Measurements from ENCODE around the gene CHKA.

CHKA gene

DNA sequence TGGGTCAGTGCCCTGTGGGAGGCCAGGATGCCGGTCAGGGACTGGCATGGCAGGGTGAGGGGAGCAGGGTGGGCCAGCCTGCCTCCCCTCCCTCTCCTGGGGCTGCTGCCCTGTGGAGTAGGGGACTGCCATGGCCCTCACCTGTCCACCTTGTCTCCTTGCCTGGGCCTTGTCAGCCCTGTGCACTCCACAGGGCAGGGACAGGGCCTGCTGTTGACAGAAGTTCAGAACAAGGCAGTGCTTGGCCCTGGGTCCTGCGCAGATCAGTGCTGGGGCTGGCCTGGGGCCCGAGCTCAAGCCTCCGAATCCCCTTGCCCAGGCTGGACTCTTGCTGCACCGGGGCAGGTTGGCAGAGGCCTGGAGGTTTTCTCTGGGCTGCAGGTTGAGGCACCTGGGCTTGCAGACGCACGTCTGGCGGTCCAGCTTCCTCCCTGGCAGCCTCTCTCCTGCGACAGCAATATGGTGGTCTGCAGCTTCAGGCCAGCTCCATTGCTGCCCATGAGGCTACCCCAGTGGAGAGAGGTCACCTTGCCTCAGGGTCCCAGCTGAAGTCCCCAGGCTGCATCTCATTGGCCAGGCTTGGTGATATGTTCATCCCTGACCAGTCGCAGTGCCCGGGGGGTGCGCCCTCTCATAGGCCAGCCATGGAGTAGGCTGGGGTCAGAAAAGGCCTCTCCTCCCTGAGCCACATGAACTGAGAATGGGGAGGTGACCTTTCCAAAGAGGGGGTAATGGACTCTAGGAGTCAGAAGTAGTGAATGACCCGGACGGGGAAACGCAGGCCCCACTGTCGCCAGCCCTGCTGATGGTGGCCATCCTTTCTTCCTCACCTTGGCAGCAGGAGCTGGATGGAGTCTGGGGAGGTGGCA lies 21.5 kb upstream of the CHKA start:
- DNase-seq (ENCODE audit: low read depth), result no peak

DNA sequence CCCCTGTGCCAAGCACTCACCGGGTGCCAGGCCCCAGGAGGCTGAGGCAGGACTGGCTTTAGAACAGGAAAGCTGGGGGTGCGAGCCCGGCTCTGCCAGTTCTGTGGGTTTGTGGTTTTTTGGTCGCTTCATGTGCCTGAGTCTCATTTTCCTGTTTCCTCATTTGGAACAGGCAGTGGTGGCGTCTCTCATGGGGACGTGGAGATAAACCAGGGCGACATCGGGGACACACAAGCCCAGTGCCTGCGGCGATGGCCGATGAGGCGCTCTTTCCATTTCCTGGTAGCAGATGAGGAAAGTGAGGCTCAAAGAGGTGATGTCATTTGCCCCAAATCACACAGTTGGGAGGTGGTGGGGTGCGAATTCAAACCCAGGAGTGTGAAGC lies 20.8 kb upstream of the CHKA start:
- DNase-seq (ENCODE audit: low read depth), result no peak

DNA sequence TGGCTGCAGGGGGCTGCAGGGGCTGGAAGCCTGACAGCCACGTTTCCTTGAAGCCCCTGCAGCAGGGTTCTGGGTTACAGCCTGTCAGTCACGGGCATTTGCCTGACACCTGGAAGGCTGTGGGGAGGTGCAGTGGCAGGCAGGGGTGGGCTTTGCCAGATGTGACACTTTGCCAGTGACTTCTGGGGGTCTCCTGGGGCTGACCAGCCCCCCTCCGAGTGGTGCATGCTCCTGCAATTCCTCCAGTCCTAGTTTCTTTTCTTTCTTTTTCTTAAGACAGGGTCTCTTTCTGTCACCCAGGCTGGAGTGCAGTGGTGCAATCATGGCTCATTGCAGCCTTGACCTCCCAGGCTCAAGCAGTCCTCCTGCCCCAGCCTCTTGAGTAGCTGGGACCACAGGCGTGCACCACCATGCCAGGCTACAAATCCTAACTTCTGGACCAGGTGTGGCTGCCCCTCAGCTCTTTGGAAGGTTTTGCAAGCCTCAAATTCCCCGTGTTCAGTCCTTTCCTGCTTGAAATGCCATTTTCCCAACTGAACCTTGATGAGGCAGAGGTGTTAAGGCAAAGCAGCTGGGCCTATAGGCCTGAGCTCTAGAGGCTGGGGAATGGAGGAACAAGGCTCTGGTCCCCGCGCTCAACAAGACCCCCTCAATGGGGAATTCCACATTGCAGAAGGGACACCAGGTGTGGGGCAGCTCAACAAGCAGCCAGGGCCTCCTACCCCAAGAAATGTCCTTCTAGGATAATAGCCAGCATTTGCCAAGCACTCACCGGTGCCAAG lies 20.2 kb upstream of the CHKA start:
- no peak for DNase-seq (ENCODE audit: low read depth)

DNA sequence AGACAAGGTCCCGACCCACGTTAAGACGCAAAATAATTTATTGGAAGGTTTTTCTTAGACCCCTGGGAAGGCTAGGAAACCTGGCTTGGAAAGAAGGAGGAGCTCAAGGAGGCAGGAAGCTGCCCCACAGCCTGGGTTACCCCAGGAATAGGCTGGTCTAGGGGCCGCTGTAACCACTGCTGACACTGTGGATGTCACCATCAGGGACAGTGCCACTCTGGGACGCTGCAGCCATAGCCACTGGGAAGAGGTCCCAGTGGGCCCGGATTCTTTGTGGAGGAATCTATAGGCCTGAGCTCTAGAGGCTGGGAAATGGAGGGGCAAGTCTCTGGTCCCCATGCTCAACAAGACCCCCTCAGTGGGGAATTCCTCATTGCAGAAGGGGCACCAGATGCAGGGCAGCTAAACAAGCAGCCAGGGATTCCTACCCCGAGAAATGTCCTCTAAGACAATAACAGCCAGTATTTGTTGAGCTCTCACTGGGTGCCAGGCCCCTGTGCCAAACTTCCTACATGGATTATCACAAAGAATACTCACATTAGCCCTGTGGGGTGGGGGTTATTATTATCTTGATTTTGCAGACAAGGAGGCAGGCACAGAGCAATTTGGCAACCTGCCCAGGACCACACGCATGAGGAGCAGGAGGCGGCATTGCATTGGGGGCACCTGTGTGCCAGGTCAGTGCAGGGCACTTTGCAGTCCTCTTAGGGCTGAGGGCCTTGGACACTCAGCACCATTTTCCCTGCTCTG lies 19.5 kb upstream of the CHKA start:
- DNase-seq (ENCODE audit: low read depth), result no peak

DNA sequence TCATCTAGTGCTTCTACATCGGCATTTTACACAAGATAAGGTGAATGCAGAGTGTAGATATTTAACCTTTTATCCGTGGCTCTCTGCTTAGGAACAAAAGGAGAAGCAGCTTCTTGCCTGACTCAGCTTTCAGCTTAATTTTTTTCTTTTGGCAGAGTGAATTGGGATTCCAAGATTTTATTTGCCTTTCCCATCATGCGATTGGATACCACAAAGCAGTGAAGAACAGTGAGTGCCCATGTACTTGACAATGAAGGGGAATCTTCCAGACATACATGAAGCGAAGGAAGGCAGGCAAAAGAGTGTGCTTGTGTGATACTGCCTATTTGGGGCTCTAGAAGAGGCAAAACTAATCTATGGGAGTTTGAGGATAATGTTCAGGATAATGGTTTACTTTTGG lies 17.0 kb upstream of the CHKA start:
- no peak for DNase-seq (ENCODE audit: low read depth)

DNA sequence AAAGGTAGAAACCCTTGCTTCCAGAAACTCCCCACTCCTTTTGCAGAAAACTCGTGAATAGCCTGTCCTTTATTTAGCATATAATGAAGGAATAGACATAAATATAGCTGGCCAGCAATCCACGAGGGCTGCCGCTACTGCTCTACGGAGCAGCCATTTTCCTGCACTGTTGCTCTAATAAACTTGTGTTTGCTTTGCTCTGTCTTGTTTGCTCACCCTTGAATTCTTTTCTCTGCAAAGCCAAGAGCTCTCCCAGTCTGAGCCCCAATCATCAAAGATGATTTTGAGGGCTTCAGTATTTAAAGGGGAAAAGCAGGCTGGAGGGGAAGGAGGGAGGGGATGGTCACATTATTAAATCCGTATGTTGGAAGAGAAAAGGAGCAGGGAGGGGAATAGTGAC lies 16.6 kb upstream of the CHKA start:
- DNase-seq (ENCODE audit: low read depth), result no peak

DNA sequence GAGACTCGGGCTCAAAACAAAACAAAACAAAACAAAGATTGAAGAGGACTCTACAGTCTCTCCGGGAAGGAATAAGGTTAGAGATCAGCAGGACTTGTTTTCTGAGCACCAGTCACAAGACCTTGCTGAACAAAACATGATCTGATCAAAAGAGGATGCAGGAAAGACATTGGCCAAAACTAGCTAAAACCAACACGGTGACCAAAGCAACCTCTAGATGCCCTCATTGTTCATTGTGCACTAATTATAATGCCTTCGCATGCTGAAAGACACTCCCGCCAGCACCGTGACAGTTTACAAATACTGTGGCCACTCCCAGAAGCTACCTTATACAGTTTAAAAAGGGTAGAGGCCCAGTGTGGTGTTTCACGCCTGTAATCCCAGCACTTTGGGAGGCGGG lies 15.7 kb upstream of the CHKA start:
- DNase-seq (ENCODE audit: low read depth), result no peak

DNA sequence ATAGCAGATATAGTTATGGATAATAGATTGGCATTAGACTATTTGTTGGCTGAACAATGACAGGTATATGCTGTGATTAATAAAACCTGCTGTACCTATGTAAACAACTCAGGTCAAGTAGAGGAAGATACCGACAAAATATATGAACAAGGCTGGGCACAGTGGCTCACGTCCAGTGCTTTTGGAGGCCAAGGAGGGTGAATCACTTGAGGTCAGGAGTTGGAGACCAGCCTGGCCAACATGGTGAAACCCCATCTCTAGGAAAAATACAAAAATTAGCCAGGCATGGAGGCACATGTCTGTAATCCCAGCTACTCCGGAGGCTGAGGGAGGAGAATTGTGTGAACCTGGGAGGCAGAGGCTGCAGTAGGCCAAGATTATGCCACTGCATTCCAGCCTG lies 14.0 kb upstream of the CHKA start:
- DNase-seq (ENCODE audit: low read depth), result no peak

DNA sequence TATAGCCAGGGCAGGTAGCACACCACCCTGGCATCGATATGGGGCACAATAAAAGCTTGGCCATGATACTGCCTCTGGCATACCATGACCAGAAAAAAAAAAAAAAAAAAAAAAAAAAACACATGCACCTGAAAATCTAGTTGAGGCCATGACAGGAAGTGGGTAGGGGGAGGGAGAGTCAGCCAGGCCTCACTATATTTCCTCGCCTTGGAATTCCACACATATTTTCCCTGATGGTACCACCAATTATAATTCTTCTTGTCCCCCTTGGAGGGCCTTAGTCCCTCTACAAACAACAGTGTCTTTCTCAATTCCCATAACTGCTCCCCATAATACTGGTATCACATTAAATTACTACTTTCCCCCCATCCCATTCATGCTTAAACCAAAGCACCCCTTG lies 12.6 kb upstream of the CHKA start:
- no peak for DNase-seq (ENCODE audit: low read depth)

DNA sequence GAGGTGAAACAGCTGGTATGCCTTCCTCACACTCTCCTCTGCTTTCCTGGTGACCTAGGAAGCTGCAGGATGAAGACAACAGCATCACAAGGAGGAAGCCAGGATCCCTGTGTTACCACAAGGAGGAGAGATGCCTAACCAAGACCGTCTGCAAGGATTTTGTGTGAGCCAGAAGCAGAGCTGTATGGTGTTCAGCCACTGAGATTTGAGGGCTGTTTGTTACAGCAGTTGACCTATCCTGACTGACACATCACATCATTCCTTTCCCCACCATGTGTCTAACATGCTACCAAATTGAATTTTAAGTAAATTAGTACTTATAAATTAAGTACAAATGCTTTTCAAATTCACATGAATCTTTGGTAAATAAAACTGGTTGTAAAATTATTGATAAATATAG lies 8.9 kb upstream of the CHKA start:
- no peak for DNase-seq (ENCODE audit: low read depth)

DNA sequence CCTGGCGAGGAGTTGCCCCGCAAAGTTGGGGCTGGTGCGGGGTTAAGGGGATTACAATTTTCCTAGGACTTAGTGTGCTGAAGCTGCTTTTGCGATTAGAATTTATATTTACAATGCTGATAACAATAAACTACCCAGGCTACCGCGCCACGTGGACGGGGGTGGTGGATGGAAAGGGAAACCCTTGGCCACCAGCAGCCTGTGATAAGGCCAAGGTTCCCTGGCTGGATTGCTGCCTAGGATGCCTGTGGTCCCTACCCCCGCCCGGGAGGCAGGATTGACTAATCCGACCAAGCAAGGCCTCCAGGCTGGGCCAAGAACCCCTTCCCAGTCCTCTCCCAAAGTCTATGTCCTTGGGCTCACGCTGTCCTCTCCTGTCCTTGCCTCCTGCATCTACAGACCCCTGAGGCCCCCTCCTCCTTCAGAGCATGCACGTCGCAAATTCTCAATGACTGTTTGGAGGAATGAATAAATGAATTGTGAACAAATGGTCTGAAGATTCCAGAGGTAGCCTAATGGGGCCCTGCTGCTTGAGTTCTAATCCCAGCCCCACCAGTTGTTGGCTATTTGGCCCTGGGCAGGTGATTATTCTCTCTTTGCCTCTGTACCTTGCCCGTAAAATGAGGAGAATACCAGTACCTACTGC lies 7.6 kb upstream of the CHKA start:
- no peak for DNase-seq (ENCODE audit: low read depth)

DNA sequence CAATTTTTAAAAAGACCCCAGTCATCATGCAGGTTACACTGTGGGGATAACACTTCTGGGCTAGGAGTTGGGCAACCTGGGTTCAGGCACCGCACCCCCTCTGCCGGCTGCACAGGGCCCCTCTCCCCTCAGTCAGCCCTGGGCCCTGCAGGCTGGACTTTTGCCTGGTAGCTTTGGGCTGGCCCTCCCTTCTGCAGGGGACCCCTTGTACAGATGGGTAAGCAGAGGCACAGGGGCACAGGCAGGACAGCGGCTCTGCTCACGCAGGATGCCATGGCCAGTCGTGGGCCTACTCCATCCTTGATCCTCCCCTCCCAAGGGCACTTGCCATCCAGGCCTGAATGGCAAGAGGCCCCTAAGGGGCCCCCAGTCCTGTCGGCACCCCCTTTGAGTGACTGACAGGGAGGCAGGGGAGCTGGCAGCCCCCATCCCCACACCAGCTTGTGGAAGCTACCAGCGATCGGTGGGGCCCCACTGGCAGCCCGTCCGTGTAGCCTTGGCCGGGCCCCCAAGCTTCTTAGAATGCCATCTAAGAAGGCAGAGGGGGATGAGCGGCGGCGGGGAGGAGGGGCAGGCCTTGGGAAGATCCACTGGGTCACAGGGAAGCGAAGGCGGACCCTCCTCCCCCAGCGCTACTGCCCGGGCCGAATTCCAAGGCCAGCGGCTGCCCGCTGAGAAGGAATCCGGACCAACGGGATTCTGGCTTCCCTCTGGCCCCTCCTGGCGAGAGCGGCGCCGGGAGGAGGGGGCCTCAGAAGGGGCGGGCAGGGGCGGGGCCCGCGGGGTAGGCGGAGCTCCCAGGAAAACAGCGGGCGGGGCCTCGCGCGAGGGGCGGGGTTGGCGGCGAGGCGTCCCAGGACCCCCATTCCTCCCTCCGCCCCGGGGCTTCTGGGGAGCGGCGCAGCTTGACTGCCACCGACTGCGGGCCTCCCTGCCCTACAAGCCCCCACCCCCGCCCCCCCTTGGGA lies 6.8 kb upstream of the CHKA start:
- DNase-seq (ENCODE audit: low read depth), result no peak

DNA sequence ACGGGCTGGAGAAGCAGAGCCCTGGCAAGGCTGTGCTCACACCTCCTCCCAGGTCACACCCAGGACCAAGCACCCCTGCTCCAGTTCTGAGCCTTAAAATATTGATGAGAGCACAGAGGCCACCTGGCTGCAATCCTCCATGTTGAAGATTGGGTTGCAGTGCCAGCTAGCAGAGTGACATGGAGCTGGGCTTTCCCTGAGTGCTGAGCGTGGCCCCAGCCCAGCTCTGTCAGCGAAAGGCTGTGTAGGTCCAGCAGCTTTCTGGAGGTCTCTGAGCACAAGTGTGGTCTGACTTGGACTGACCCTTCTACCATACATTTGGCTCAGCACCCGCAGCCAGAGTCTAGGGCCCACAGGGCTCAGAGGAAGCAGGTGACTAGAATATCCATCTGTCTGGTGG lies 4.0 kb upstream of the CHKA start:
- DNase-seq (ENCODE audit: low read depth), result no peak

DNA sequence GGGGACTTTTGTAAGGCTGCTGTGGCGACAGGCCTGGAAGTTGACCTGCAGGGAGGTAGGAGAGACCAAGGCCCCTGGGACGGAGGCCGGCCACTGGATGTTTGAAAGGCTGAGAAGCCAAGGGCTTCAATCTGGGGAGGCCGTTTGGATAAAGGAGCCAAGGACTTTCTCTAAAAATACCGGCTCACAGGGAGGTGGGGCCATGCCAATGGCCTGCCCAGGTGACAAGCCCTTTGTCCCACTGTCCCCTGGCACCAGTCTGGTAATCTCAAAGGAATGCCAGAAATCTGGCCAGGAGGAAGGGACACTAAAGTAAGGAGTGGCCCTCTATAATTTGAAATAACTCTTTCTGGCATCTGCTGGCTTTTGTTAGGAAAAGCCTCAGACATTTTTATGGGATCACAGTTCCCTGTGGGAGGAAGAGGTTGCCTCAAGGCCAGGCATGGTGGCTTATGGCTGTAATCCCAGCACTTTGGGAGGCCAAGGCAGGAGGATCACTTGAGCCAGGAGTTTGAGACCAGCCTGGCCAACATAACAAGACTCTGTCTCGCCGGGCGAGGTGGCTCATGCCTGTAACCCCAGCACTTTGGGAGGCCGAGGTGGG lies 1.9 kb upstream of the CHKA start:
- DNase-seq (ENCODE audit: low read depth), result no peak

DNA sequence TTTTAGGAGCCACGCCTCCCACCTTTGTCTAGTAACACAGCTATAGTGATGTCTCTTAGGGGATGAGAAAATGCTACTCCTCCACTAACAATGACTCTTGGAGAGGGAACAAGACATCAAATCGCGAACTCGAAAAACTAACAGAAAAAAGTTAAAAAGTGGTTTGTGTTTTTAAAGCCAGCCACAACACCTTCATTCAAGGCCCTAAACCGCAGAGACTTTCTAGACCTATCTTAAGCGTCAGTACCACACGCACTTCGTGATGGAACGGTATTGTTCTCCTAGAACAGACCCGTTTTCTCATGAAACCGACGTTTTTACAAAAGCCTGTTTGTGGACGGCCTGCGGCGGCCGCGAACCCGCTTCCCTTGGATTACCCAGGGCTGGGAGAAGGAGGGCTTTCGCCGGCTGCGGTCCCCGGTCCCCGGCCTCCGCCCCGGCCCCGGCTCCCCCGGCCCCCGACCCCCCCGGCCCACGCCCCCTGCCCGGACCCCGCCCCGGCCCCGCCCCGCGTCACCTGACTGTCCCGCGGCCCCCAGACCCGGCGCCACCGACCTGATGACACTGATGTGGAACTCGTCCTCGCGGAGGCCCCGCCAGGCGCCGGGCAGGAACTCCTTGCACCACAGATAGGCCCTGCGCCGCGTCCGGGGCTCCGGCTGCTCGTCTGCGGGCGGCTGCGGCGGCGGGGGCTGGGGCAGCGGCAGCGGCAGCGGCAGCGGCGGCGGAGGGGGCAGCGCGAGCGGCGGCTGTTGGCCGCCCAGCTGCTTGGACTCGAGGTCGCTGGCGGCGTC lies 718 bp downstream of the CHKA start:
- DNase-seq (ENCODE audit: low read depth), result peak; percentile 7

DNA sequence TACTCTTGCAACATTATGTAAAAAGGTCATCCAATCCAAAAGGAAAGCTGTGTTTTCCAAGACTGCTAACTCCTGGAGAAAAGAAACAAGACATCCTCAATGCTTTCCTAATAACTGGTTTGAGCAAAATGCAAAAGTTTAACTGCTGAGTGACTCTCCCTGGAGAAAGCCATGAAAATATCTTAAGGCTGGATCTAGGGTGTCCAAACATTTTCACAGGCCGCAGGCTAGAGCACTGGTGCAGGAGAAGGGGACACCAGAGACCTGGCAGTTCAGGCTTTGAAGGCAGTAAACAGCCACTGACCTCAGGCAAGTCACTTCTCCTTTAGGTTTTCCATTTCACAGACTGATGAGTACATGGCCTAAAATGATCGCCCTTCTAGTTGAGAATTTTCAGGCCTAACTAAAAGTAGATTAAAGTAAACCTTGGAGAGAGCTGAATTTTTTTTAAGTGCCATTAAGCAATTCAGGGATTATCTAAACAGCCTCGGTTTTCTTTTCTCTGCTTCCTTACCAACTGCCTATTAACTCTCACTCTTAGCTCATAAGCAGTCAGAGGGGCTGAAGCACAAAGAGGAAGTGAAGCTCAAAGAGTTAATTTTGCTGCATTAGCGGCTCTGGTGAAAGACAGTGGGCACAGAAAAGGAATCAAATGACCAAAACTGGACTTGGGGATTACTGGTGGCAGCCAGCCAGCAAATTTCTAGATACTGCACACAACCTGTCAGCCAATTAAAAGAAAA lies 2.3 kb downstream of the CHKA start:
- DNase-seq (ENCODE audit: low read depth), result no peak

DNA sequence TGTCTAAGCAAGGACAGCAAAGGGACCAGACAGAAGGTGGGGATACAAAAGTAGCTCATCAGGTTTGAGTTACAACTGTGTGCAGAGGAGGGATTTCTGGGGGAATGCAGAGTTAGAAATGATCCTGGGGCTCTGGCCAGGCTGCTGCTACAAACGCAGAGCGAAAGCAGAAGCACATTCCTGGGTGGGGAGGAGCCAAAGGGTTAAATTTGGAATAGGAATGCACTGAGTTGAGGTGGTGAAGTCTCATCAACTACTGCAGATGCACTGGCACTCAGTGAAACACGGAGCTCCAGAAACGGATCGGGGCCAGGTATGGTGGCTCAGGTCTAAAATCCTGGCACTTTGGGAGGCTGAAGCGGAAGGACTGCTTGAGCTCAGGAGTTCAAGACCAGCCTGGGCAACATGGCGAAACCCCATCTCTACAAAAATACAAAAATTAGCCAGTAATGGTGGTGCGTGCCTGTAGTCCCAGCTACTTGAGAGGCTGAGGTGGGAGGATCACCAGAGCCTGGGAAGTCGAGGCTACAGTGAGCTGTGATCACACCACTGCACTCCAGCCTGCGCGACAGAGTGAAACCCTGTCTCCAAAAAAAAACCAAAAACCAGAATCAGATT lies 3.2 kb downstream of the CHKA start:
- DNase-seq (ENCODE audit: low read depth), result no peak

DNA sequence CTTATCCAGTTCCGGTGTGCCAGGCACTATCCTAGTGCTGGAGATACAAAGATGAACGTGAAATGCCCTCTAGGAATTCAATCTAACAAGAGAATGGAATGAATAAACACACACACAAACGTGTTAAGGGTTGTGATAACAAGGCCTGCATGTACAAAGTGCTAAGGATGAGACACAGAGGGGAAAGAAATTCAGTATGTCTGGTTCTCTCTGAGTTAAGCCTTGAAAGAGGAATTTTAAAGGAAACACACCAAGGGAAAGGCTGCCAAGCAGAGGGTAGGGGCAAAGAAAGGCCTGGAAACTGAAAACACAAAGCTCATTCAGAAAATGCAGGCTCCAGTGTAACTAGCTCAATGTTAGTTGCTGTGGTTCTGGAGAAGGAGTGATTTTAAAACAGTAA lies 4.2 kb downstream of the CHKA start:
- no peak for DNase-seq (ENCODE audit: low read depth)

DNA sequence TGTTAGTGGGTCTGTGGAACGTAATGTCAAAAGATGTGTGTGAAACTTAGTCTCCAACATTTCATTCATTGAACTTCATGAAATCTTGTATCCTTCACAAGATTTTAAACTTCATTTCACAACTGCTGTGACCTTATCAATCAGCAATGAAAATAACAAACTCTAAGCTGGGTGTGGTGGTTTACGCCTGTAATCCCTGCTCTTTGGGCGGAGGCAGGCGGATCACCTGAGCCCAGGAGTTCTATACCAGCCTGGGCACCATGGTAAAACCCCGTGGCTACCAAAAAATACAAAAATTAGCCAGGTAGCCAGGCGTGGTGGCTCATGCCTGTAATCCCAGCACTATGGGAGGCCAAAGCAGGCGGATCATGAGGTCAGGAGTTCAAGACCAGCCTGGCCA lies 5.1 kb downstream of the CHKA start:
- DNase-seq (ENCODE audit: low read depth), result no peak
